WERI-Rb-1 (cell line): ENCODE measurements around the gene SLC7A5.

Experiments
- DNase-seq: peaks from one replicate; pipeline ENCODE4 v3.0.0-alpha.2; 2020
- H3K27ac ChIP-seq: fragments of 250-450 bp; sonication (Bioruptor Pico); 2 replicates; pipeline ENCODE4 v1.5.1; 2020; ENCODE audit warnings: mild to moderate bottlenecking, moderate library complexity
- H3K27me3 ChIP-seq: fragments of 250-450 bp; sonication (Bioruptor Pico); 2 replicates; pipeline ENCODE4 v1.5.1; 2021; ENCODE audit warnings: mild to moderate bottlenecking, low read depth, moderate library complexity; ENCODE audit not compliant: insufficient read depth, severe bottlenecking
- H3K36me3 ChIP-seq: fragments of 250-450 bp; sonication (Bioruptor Pico); 2 replicates; pipeline ENCODE4 v1.5.1; 2020; ENCODE audit warnings: mild to moderate bottlenecking, moderate library complexity
- H3K4me3 ChIP-seq: 2 replicates; pipeline ENCODE4 v1.5.1; 2011; ENCODE audit warnings: low read depth, mild to moderate bottlenecking, control low read depth, low read length
- H3K9me3 ChIP-seq: fragments of 250-450 bp; sonication (Bioruptor Pico); 2 replicates; pipeline ENCODE4 v1.5.1; 2021; ENCODE audit warnings: mild to moderate bottlenecking, moderate library complexity; ENCODE audit not compliant: severe bottlenecking
- CTCF ChIP-seq: IDR thresholded peaks from 2 replicates; pipeline ENCODE4 v1.5.1; 2011; ENCODE audit warnings: low read depth, mild to moderate bottlenecking, control low read depth, inconsistent platforms, low read length

Gene SLC7A5

DNA sequence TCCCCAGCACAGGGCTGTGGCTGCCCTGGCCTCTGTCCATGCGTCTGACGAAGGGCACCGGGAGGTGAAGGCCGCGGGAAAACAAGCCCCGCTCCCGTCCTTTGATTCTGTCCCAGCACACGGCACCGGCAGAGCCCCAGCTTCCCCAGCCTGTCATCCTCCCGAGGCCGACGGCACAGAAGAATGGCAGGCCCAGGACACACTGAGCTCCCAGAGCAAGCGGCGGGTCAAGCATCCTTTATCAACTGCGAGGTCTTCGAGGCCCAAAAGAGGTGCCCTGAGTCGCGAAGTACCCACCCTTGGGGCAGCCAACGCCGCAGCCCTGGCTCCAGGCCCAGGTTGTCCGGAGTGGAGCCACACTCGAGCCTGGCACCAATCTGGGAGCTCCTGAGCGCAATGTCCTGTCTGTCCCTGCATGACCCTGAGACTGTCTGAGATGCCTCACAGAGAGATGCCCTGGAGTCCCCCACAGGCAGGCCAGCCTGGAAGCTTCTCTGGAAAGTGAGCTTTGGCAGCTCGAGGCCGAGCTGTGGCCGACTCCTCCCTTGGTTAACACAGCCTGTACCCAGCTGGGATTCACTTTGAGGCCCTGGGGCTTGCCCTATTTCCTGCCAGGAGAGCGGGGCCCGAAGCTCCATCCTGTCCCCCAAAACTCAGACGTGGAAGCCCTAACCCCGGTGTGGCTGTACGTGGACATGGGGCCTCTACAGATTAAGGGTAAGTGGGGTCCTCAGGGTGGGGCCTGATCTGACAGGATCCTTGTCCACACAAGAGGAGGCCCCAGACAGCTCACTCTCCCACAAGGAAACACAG, 23.3 kb downstream of the SLC7A5 start:
- no peaks in the 10 kb centered on the region for H3K27me3 ChIP-seq
- H3K9me3 ChIP-seq, result no peaks in the 10 kb centered on the region
- no peak overlapping the region for H3K4me3 ChIP-seq
- H3K36me3 ChIP-seq, result peaks cover 32% of the 10 kb centered on the region
- no peak for DNase-seq
- H3K27ac ChIP-seq, result no peak overlapping the region; the same call in 1 of the 2 replicates
- no peak for TF ChIP-seq CTCF

DNA sequence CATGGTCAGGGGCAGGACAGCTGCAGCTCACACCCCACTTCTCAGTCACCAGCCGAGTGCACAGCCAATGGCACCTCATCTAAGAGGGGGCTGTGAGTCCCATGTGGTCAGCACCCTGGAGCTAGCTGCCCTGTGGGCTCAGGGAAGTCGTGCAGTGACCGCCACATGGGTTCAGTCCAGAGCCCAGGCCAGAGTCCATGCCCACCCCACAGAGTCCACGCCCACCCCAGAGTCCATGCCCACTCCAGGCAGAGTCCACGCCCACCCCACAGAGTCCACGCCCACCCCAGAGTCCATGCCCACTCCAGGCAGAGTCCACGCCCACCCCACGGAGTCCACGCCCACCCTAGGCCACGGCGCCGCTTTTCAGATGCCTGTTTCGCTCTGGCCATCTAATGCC, 24.1 kb downstream of the SLC7A5 start:
- peaks cover 24% of the 10 kb centered on the region for H3K36me3 ChIP-seq
- H3K27ac ChIP-seq, result peak overlapping the region; percentile 47; the same call in 1 of the 2 replicates
- no peak for DNase-seq
- H3K27me3 ChIP-seq, result no peaks in the 10 kb centered on the region
- no peaks in the 10 kb centered on the region for H3K9me3 ChIP-seq
- no peak overlapping the region for H3K4me3 ChIP-seq
- TF ChIP-seq CTCF, result no peak

- H3K9me3 ChIP-seq, result no peaks in the 10 kb centered on the region
- no peak for TF ChIP-seq CTCF
- no peak overlapping the region for H3K4me3 ChIP-seq
- H3K27me3 ChIP-seq, result no peaks in the 10 kb centered on the region
- peaks cover 21% of the 10 kb centered on the region for H3K36me3 ChIP-seq
- peak; percentile 64 for DNase-seq
- H3K27ac ChIP-seq, result peak overlapping the region; percentile 64
Observed at GRCh38 chr16:87844809-87845208, 24.5 kb downstream of the SLC7A5 start.

DNA sequence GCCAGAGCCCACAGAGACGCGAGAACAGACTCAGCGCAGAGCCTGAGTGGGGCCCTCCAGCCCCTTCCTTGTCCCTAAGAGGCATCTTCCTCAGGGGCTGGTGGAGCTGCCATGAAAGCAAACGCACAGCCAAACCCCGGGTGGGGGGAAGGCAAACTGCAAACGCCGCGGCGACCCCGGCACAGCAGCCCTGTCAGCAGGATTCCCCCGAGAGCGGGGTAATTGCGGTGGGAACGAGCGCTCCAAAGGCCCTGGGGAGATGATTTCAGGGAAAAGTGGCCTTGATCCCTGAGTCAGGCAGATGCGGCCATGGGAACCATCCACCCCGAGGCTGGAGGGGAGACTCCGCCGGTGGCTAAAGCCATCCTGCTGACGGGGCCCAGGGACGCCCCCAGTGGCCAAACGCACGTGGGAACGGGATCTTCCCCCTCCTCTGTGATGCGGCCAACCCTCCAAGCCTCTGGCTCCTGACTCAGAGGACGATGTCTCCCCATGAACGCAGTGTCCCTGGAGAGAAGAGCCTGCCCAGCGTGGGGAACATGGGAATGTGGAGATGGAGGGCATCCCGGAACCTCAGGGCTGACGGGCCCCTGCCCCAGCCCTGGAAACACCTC, 25.1 kb downstream of the SLC7A5 start:
- H3K27me3 ChIP-seq, result no peaks in the 10 kb centered on the region
- peak overlapping the region; percentile 64 for H3K27ac ChIP-seq
- no peak overlapping the region for H3K4me3 ChIP-seq
- TF ChIP-seq CTCF, result peak; percentile 55
- H3K9me3 ChIP-seq, result no peaks in the 10 kb centered on the region
- no peak for DNase-seq
- H3K36me3 ChIP-seq, result peaks cover 20% of the 10 kb centered on the region

DNA sequence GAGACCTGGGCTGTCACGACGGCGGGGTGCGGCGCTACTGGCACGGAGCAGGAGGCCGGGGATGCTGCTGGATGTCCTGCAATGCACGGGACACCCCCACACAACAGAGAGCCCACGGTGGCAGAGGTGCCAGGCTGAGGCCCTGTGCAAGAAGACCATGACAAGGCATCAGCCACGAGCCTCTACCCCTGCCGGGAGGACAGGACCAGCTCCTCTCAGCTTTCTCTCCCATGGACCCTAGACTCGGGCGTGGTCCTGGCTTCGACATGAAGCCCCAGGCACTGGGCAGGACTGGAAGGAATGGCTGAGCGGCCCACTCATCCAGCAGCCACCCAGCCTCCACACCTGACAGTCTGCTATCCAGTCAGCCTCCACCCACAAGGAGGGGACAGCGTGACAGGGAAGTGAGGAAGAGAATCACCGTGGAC, 25.6 kb downstream of the SLC7A5 start:
- H3K36me3 ChIP-seq, result peaks cover 17% of the 10 kb centered on the region

More for the DNA sequence above, 25.6 kb downstream of the SLC7A5 start:
- Histone ChIP-seq H3K9me3 (no peaks in the 10 kb centered on the region), H3K27me3 (no peaks in the 10 kb centered on the region), H3K27ac (no peak overlapping the region; the same call in 1 of the 2 replicates), H3K4me3 (no peak overlapping the region)
- DNase-seq, result no peak
- no peak for TF ChIP-seq CTCF
